HepG2 (cell line): ENCODE data around the gene GAS2L1. TPM values are rescaled to one million over a fixed set of nuclear protein-coding genes. Genes with fewer than 3 reads are reported as not detected.

Experiments used
- DNMT1 ChIP-seq: sonication (generic); formaldehyde crosslinking; IDR thresholded peaks from 2 replicates; pipeline ENCODE4 v1.5.1; 2020; ENCODE audit warnings: mild to moderate bottlenecking, missing genetic modification reagents
- MXD3 ChIP-seq: IDR thresholded peaks from 2 replicates; pipeline ENCODE4 v1.6.1; 2016; ENCODE audit warnings: mild to moderate bottlenecking, missing biosample characterization, missing genetic modification reagents
- MXD4 ChIP-seq: IDR thresholded peaks from 2 replicates; pipeline ENCODE4 v1.6.1; 2016; ENCODE audit warnings: mild to moderate bottlenecking, missing biosample characterization, missing genetic modification reagents
- NR2F1 ChIP-seq, 2 experiments: fragments of 450-650 bp in 1 of 2; formaldehyde crosslinking in 1 of 2; IDR thresholded peaks; 2 replicates each; pipeline versions ENCODE4 v1.5.0 to v1.6.1; 2016 to 2020; ENCODE audit warnings: mild to moderate bottlenecking in 1 of 2, missing compliant biosample characterization in 1 of 2, missing genetic modification reagents in 1 of 2, moderate library complexity in 1 of 2
- ZNF318 ChIP-seq: sonication (generic); formaldehyde crosslinking; IDR thresholded peaks from 2 replicates; pipeline ENCODE4 v1.4.0; 2020; ENCODE audit warnings: mild to moderate bottlenecking, missing genetic modification reagents
- ZNF572 ChIP-seq: sonication (generic); formaldehyde crosslinking; IDR thresholded peaks from 2 replicates; pipeline ENCODE4 v1.5.1; 2020; ENCODE audit warnings: mild to moderate bottlenecking, missing genetic modification reagents
- ZNF720 ChIP-seq: sonication (generic); formaldehyde crosslinking; IDR thresholded peaks from 2 replicates; pipeline ENCODE4 v1.4.0; 2020; ENCODE audit warnings: missing genetic modification reagents
- polyA plus RNA-seq, 8 experiments: library from polyadenylated mRNA; depleted of rRNA in 3 of 8; stranded (reverse) in 7 of 8; unstranded in 1 of 8; fragments of >200 nt; fragmentation: Illumina TruSeq in 4 of 8; extraction: Trizol in 4 of 8; gene quantifications; 2 replicates each; pipeline versions ENCODE4 v1.2.1 to v1.2.3, GENCODE V29; 2011 to 2016; ENCODE audit warnings: low read depth in 4 of 8, missing spikeins in 1 of 8, mixed read lengths in 1 of 8; ENCODE audit not compliant: insufficient read depth in 1 of 8
- total RNA-seq, 5 experiments: library from RNA; depleted of rRNA; stranded (reverse); fragments of >200 nt; fragmentation: Illumina TruSeq; extraction: Trizol; gene quantifications; 2 replicates each; pipeline ENCODE4 v1.2.3, GENCODE V29; 2016; ENCODE audit warnings: low read depth in 1 of 5

GAS2L1 gene
- total and polyA plus RNA-seq, 2 of the 13 experiments (the other 11 are each of a cell fraction or from before 2014, with no cell fraction given): 1.8 to 3.3 TPM

GRCh38 chr22:29300807-29301601 is 5.4 kb upstream of the GAS2L1 start (continued):
- 0 out of 2 replicates have a peak, but pooled peaks have one; percentile 60 for TF ChIP-seq ZNF318 (CRISPR knock-in tag)
- TF ChIP-seq ZNF720 (CRISPR knock-in tag): no peak
- TF ChIP-seq NR2F1 (CRISPR knock-in tag; IDR thresholded peaks at IDR 0.05): no peak
- TF ChIP-seq MXD3 (CRISPR knock-in tag): no peak
- no peak for TF ChIP-seq DNMT1 (CRISPR knock-in tag)
- TF ChIP-seq MXD4 (CRISPR knock-in tag): no peak
- no peak for TF ChIP-seq ZNF572
